C1 segment of cervical spinal cord (tissue), 14 donors: ENCODE measurements around the gene EIF2B5.

Source experiments
- DNase-seq, 14 donors: peaks; one replicate each; lab custom pipeline; 2025; lab: John Stamatoyannopoulos, UW

The EIF2B5 gene

GRCh38 chr3:184173374-184173722 lies 38.2 kb downstream of the EIF2B5 start:
- DNase-seq, result no peak

GRCh38 chr3:184174284-184174645 lies 39.1 kb downstream of the EIF2B5 start:
- peak in 2 of 14 donors; percentile 35 to 72 for DNase-seq

- DNase-seq, result peak; percentile 81 to 99 (median 97)
Measured at GRCh38 chr3:184174646-184175492, 39.7 kb downstream of the EIF2B5 start, which contains the start of gene AP2M1. TSS of gene AP2M1 (plus strand) at chr3:184174855. CDS start at chr3:184176994, 2,139 bp downstream.

GRCh38 chr3:184175506-184175905 lies 40.3 kb downstream of the EIF2B5 start:
- no peak for DNase-seq

GRCh38 chr3:184175981-184176376 lies 40.8 kb downstream of the EIF2B5 start:
- peak in 2 of 14 donors; percentile 32 to 44 for DNase-seq

- DNase-seq, result peak in 10 of 14 donors; percentile 7 to 70 (median 42)
Measured at GRCh38 chr3:184176377-184177330, 41.5 kb downstream of the EIF2B5 start.

- DNase-seq, result no peak
Measured at GRCh38 chr3:184177331-184177731, 42.2 kb downstream of the EIF2B5 start.

- DNase-seq, result no peak
Measured at GRCh38 chr3:184177767-184178306, 42.7 kb downstream of the EIF2B5 start.

- DNase-seq, result no peak
Measured at GRCh38 chr3:184178521-184179138, 43.5 kb downstream of the EIF2B5 start.

GRCh38 chr3:184180165-184180564 lies 45.0 kb downstream of the EIF2B5 start:
- no peak for DNase-seq

GRCh38 chr3:184181596-184181995 lies 46.4 kb downstream of the EIF2B5 start:
- DNase-seq, result no peak

GRCh38 chr3:184183679-184184078 lies 48.5 kb downstream of the EIF2B5 start:
- no peak for DNase-seq

GRCh38 chr3:184184546-184185230 lies 49.5 kb downstream of the EIF2B5 start:
- DNase-seq, result no peak

GRCh38 chr3:184185461-184186183 lies 50.5 kb downstream of the EIF2B5 start:
- DNase-seq, result peak; percentile 97 to 100 (median 99)

GRCh38 chr3:184186184-184186901 lies 51.2 kb downstream of the EIF2B5 start, which contains the start of gene ABCF3:
TSS of gene ABCF3 (plus strand) at chr3:184186199. CDS start at chr3:184186208, 9 bp downstream.
- DNase-seq, result peak in 1 of 14 donors; percentile 57

- no peak for DNase-seq
Measured at GRCh38 chr3:184186902-184187207, 51.7 kb downstream of the EIF2B5 start.

GRCh38 chr3:184188080-184188479 lies 52.9 kb downstream of the EIF2B5 start:
- peak in 1 of 14 donors; percentile 17 for DNase-seq

- DNase-seq, result no peak
Measured at GRCh38 chr3:184189421-184189820, 54.3 kb downstream of the EIF2B5 start.

GRCh38 chr3:184192889-184193288 lies 57.7 kb downstream of the EIF2B5 start:
- DNase-seq, result no peak
